H1 (cell line): ENCODE data around the gene CST6. TPM values are rescaled to one million over a fixed set of nuclear protein-coding genes. Genes with fewer than 3 reads are reported as not detected.

Experiments used
- CTCF ChIA-PET: fragments of 300-600 bp; sonication (Branson Sonifier 250); formaldehyde crosslinking; loops from one replicate; lab custom pipeline; 2021; ENCODE audit not compliant: partially characterized antibody; lab: Charles Lee
- POLR2A ChIA-PET: fragments of 300-600 bp; sonication (Branson Sonifier 250); formaldehyde crosslinking; loops from one replicate; lab custom pipeline; 2021; ENCODE audit warnings: inconsistent platforms; ENCODE audit not compliant: partially characterized antibody; lab: Charles Lee
- DNase-seq, 2 experiments: peaks; one replicate each; pipeline versions ENCODE4 v3.0.0 to v3.0.0-alpha.2; 2010 to 2022; ENCODE audit warnings: low spot score in 2 of 2, low read depth in 1 of 2, mixed read lengths in 1 of 2
- FAIRE-seq: peaks from 2 replicates; lab custom pipeline; 2011; peaks lifted over from hg19 to GRCh38; lab: Jason Lieb, UNC
- H2AFZ ChIP-seq: 2 replicates; pipeline ENCODE4 v1.8.1; 2012; ENCODE audit warnings: low read length, inconsistent platforms
- H2AK5ac ChIP-seq: 2 replicates; pipeline ENCODE4 v1.6.1; 2013; ENCODE audit warnings: low read depth, low read length
- H2BK120ac ChIP-seq: replicated peaks from 2 replicates; pipeline ENCODE3; 2013; ENCODE audit warnings: low read depth, low read length, inconsistent platforms
- H2BK12ac ChIP-seq: 2 replicates; pipeline ENCODE4 v1.6.1; 2013; ENCODE audit warnings: low read depth, low read length
- H2BK15ac ChIP-seq: 2 replicates; pipeline ENCODE4 v1.6.1; 2013; ENCODE audit warnings: low read length
- H2BK20ac ChIP-seq: 2 replicates; pipeline ENCODE4 v1.6.1; 2013; ENCODE audit warnings: low read length
- H2BK5ac ChIP-seq: 2 replicates; pipeline ENCODE4 v1.6.1; 2013; ENCODE audit warnings: low read depth, low read length
- H3K14ac ChIP-seq: 2 replicates; pipeline ENCODE4 v1.6.1; 2013; ENCODE audit warnings: inconsistent platforms; ENCODE audit not compliant: insufficient read length
- H3K18ac ChIP-seq: 2 replicates; pipeline ENCODE4 v1.6.1; 2013; ENCODE audit warnings: low read length; ENCODE audit errors: extremely low read depth
- H3K23ac ChIP-seq: 2 replicates; pipeline ENCODE4 v1.6.1; 2013; ENCODE audit warnings: inconsistent platforms; ENCODE audit not compliant: insufficient read length
- H3K23me2 ChIP-seq: 2 replicates; pipeline ENCODE4 v1.6.1; 2013; ENCODE audit warnings: low read depth, low read length
- H3K27ac ChIP-seq: 2 replicates; pipeline ENCODE4 v1.6.1; 2011; ENCODE audit warnings: low read depth, low read length, inconsistent platforms
- H3K27me3 ChIP-seq, 4 experiments: replicated peaks in 1 of 4; 1 replicate in 1 of 4; 2 replicates in 3 of 4; pipeline versions ENCODE4 v1.6.1 to v1.8.1; 2011 to 2013; ENCODE audit warnings: low read length in 3 of 4, mild to moderate bottlenecking in 3 of 4, inconsistent platforms in 2 of 4, mixed read lengths in 2 of 4, moderate library complexity in 1 of 4; ENCODE audit not compliant: control insufficient read depth in 3 of 4, insufficient read depth in 3 of 4; ENCODE audit errors: extremely low read depth in 1 of 4
- H3K36me3 ChIP-seq, 4 experiments: 2 replicates each; pipeline versions ENCODE4 v1.6.1 to v1.8.1; 2011 to 2013; ENCODE audit warnings: mild to moderate bottlenecking in 4 of 4, low read length in 3 of 4, moderate library complexity in 2 of 4, control low read depth in 1 of 4, inconsistent platforms in 1 of 4; ENCODE audit not compliant: insufficient read depth in 4 of 4, control insufficient read depth in 2 of 4
- H3K4ac ChIP-seq: replicated peaks from 2 replicates; pipeline ENCODE3; 2013; ENCODE audit warnings: low read length, low read depth, mixed read lengths, inconsistent platforms; ENCODE audit not compliant: insufficient read length
- H3K4me1 ChIP-seq, 4 experiments: replicated peaks in 1 of 4; 1 replicate in 1 of 4; 2 replicates in 3 of 4; pipeline versions ENCODE4 v1.6.1 to v1.8.1; 2011 to 2013; ENCODE audit warnings: low read length in 3 of 4, inconsistent platforms in 2 of 4, mixed read lengths in 1 of 4; ENCODE audit not compliant: insufficient read depth in 4 of 4, control insufficient read depth in 3 of 4
- H3K4me2 ChIP-seq, 2 experiments: 2 replicates each; pipeline versions ENCODE4 v1.6.1 to v1.8.1; 2011 to 2013; ENCODE audit warnings: low read depth in 2 of 2, low read length in 2 of 2, control low read depth in 1 of 2, inconsistent platforms in 1 of 2, mild to moderate bottlenecking in 1 of 2; ENCODE audit not compliant: insufficient read depth in 1 of 2
- H3K4me3 ChIP-seq, 4 experiments: fragments of 200-600, 300-600 bp in 1 of 4; sonication (generic), shearing (Covaris generic), sonication (Bioruptor Twin) in 1 of 4; 2 replicates each; pipeline versions ENCODE4 v1.5.1 to v1.8.1; 2011 to 2016; ENCODE audit warnings: low read length in 4 of 4, low read depth in 3 of 4, control low read depth in 2 of 4, inconsistent platforms in 2 of 4, mild to moderate bottlenecking in 2 of 4, mixed read lengths in 1 of 4, moderate library complexity in 1 of 4; ENCODE audit not compliant: insufficient read depth in 2 of 4; ENCODE audit errors: extremely low read depth in 1 of 4
- H3K56ac ChIP-seq: replicated peaks from 2 replicates; pipeline ENCODE3; 2013; ENCODE audit warnings: low read depth, mild to moderate bottlenecking, mixed read lengths, low read length, inconsistent platforms; ENCODE audit not compliant: insufficient read length
- H3K79me1 ChIP-seq: 2 replicates; pipeline ENCODE4 v1.6.1; 2013; ENCODE audit warnings: low read depth, low read length, control low read depth
- H3K79me2 ChIP-seq, 2 experiments: 2 replicates each; pipeline versions ENCODE4 v1.6.1 to v1.8.1; 2012 to 2013; ENCODE audit warnings: low read length in 2 of 2, mild to moderate bottlenecking in 2 of 2, inconsistent platforms in 1 of 2; ENCODE audit not compliant: insufficient read depth in 2 of 2, control insufficient read depth in 1 of 2
- H3K9ac ChIP-seq, 4 experiments: replicated peaks in 1 of 4; 1 replicate in 1 of 4; 2 replicates in 3 of 4; pipeline versions ENCODE4 v1.6.1 to v1.8.1; 2011 to 2013; ENCODE audit warnings: low read depth in 3 of 4, low read length in 3 of 4, control low read depth in 2 of 4, mild to moderate bottlenecking in 2 of 4, moderate library complexity in 2 of 4, inconsistent platforms in 1 of 4; ENCODE audit errors: extremely low read depth in 1 of 4
- H3K9me3 ChIP-seq, 2 experiments: 2 replicates each; pipeline versions ENCODE4 v1.6.1 to v1.8.1; 2012 to 2013; ENCODE audit warnings: mild to moderate bottlenecking in 2 of 2, moderate library complexity in 2 of 2, control low read depth in 1 of 2, inconsistent platforms in 1 of 2, low read depth in 1 of 2, low read length in 1 of 2, mixed read lengths in 1 of 2; ENCODE audit not compliant: insufficient read depth in 2 of 2
- H4K20me1 ChIP-seq, 2 experiments: replicated peaks in 1 of 2; 2 replicates each; pipeline versions ENCODE3 to v1.8.1; 2011 to 2013; ENCODE audit warnings: inconsistent platforms in 2 of 2, low read length in 2 of 2, mild to moderate bottlenecking in 1 of 2; ENCODE audit not compliant: insufficient read depth in 2 of 2, control insufficient read depth in 1 of 2
- H4K5ac ChIP-seq: 2 replicates; pipeline ENCODE4 v1.6.1; 2013; ENCODE audit warnings: low read length, low read depth, mixed read lengths, inconsistent platforms; ENCODE audit not compliant: insufficient read length
- H4K8ac ChIP-seq: 2 replicates; pipeline ENCODE4 v1.8.0; 2013; ENCODE audit warnings: mild to moderate bottlenecking, moderate library complexity, low read length, inconsistent platforms; ENCODE audit not compliant: insufficient read depth; ENCODE audit errors: extremely low read depth
- H4K91ac ChIP-seq: replicated peaks from 2 replicates; pipeline ENCODE3; 2013; ENCODE audit warnings: low read length, mixed read lengths, inconsistent platforms; ENCODE audit not compliant: insufficient read length
- BCL11A ChIP-seq, 2 experiments: IDR thresholded peaks; one replicate each; pipeline ENCODE4 v1.6.1; 2011; ENCODE audit warnings: low read depth in 2 of 2, low read length in 2 of 2, mild to moderate bottlenecking in 2 of 2
- FOSL1 ChIP-seq: IDR thresholded peaks from 2 replicates; pipeline ENCODE4 v1.6.1; 2011; ENCODE audit warnings: mild to moderate bottlenecking, low read depth, low read length, moderate library complexity; ENCODE audit not compliant: insufficient read depth
- GABPA ChIP-seq: IDR thresholded peaks from 2 replicates; pipeline ENCODE4 v1.6.1; 2011; ENCODE audit warnings: mild to moderate bottlenecking, low read length, moderate library complexity, borderline replicate concordance; ENCODE audit not compliant: insufficient read depth
- KDM1A ChIP-seq: fragments of 200-600, 300-600 bp; sonication (generic); IDR thresholded peaks from 2 replicates; pipeline ENCODE4 v1.7.1; 2016; ENCODE audit warnings: mild to moderate bottlenecking, low read length, borderline replicate concordance
- MAX ChIP-seq: IDR thresholded peaks from 2 replicates; pipeline ENCODE4 v1.6.1; 2012; ENCODE audit warnings: inconsistent platforms
- POLR2A ChIP-seq, 2 experiments: IDR thresholded peaks; 1 replicate in 1 of 2; 2 replicates in 1 of 2; pipeline ENCODE4 v1.6.1; 2011; ENCODE audit warnings: low read depth in 2 of 2, low read length in 2 of 2, mild to moderate bottlenecking in 2 of 2; ENCODE audit errors: control extremely low read depth in 1 of 2
- RBBP5 ChIP-seq: IDR thresholded peaks from 2 replicates; pipeline ENCODE4 v1.7.1; 2012; ENCODE audit warnings: low read depth, mild to moderate bottlenecking, inconsistent platforms, low read length, moderate library complexity, borderline replicate concordance
- RNF2 ChIP-seq: fragments of 200-900, 300-1000 bp; sonication (generic); IDR thresholded peaks from 2 replicates; pipeline ENCODE4 v1.7.1; 2016; ENCODE audit warnings: borderline replicate concordance, low read depth, mild to moderate bottlenecking, antibody characterized with exemption, low read length; ENCODE audit not compliant: poor library complexity, severe bottlenecking; ENCODE audit errors: missing control alignments
- RXRA ChIP-seq: IDR thresholded peaks from 2 replicates; pipeline ENCODE4 v1.6.1; 2011; ENCODE audit warnings: low read depth, mild to moderate bottlenecking, low read length, moderate library complexity; ENCODE audit not compliant: insufficient read depth
- SIRT6 ChIP-seq: IDR thresholded peaks from one replicate; pipeline ENCODE4 v1.7.1; 2012; ENCODE audit warnings: low read length, inconsistent platforms
- SP1 ChIP-seq: IDR thresholded peaks from 2 replicates; pipeline ENCODE4 v1.6.1; 2011; ENCODE audit warnings: low read depth, low read length
- SP2 ChIP-seq: IDR thresholded peaks from 2 replicates; pipeline ENCODE4 v1.6.1; 2012; ENCODE audit warnings: mild to moderate bottlenecking, low read length, inconsistent platforms
- TBP ChIP-seq: IDR thresholded peaks from 2 replicates; pipeline ENCODE4 v1.6.1; 2011; ENCODE audit warnings: low read depth, low read length, improper control_type of control experiment
- TCF12 ChIP-seq: IDR thresholded peaks from 2 replicates; pipeline ENCODE4 v1.6.1; 2011; ENCODE audit warnings: low read depth, mild to moderate bottlenecking, low read length
- TEAD4 ChIP-seq: IDR thresholded peaks from 2 replicates; pipeline ENCODE4 v1.6.1; 2012; ENCODE audit warnings: low read depth, low read length, inconsistent platforms, mixed read lengths
- WGBS, 2 experiments: shearing (Covaris generic) in 1 of 2; methylation state at CpG; one replicate each; pipeline versions ENCODE4 v1.1.6 to v1.1.7; 2013 to 2015; ENCODE audit warnings: low lambda C conversion rate in 2 of 2, mixed read lengths in 2 of 2, inconsistent platforms in 1 of 2, low coverage in 1 of 2, missing lambda C conversion rate in 1 of 2; ENCODE audit not compliant: insufficient replicate concordance in 2 of 2, insufficient coverage in 1 of 2, insufficient read length in 1 of 2; ENCODE audit errors: extremely low coverage in 1 of 2, missing lambda C conversion rate in 1 of 2; 5-methylcytosine and 5-hydroxymethylcytosine counted together
- polyA plus RNA-seq, 7 experiments: library from polyadenylated mRNA; depleted of rRNA in 3 of 7; stranded (reverse) in 5 of 7; unstranded in 2 of 7; fragments of >200 nt in 5 of 7; fragments of 200-250 nt in 2 of 7; gene quantifications; 1 replicate in 5 of 7; 2 replicates in 1 of 7; 4 replicates in 1 of 7; pipeline versions ENCODE4 v1.2.1 to v1.2.3, GENCODE V29; 2011 to 2013; ENCODE audit warnings: missing spikeins in 2 of 7, mixed read lengths in 2 of 7
- total RNA-seq: library from RNA; stranded (reverse); fragmentation: NEBNext Ultra II Directional; extraction: Animal tissue kit (Norgen Biotek cat#: 25700); gene quantifications from 2 replicates; pipeline ENCODE4 v1.2.1, GENCODE V29; 2021

The CST6 gene
- total and polyA plus RNA-seq, 2 of the 8 experiments (the other 6 are each of a cell fraction or from before 2014, with no cell fraction given), result 1.6 to 7.6 TPM

- no peaks in the 10 kb centered on the region for H3K27me3 ChIP-seq
- peaks cover 2% of the 10 kb centered on the region; the same call in 1 of the 2 replicates for H3K23me2 ChIP-seq
- peaks cover 13 to 34% (median 27%) of the 10 kb centered on the region in 4 experiments for H3K36me3 ChIP-seq
- no peak overlapping the region for H2BK5ac ChIP-seq
- H2BK20ac ChIP-seq, result no peak overlapping the region
- no peak overlapping the region for H2AK5ac ChIP-seq
- no peak overlapping the region for H3K23ac ChIP-seq
- H3K4me2 ChIP-seq, result no peak overlapping the region
- no peak overlapping the region for H3K4ac ChIP-seq
- no peak overlapping the region for H3K18ac ChIP-seq
- H4K20me1 ChIP-seq, result peaks cover 6 to 12% of the 10 kb centered on the region in 2 experiments
- ChIA-PET CTCF (interaction anchor here (0.6 to 2.9 kb wide), 3 partner anchors 25 to 106 kb away, joined by 3 to 12 read pairs (median 3); no protein-coding TSS in a partner anchor), POLR2A (interaction anchor here (0.6 kb wide), 1 partner anchor 152 kb away, joined by 3 read pairs; no protein-coding TSS in a partner anchor)
- FAIRE-seq (no peak), DNase-seq (no peak)
- H4K8ac ChIP-seq, result no peak overlapping the region
- no peak overlapping the region for H2BK12ac ChIP-seq
- no peak overlapping the region for H3K9ac ChIP-seq
- no peak overlapping the region for H2BK15ac ChIP-seq
- no peak overlapping the region for H3K56ac ChIP-seq
- no peak overlapping the region for H4K5ac ChIP-seq
- 98% methylated on average over 2 of the region's 2 CpGs; no CpG with 5 or more reads in 1 of the 2 experiments for WGBS, 2 experiments
- H2AFZ ChIP-seq, result no peak overlapping the region
- no peak overlapping the region for H3K4me3 ChIP-seq
- no peak overlapping the region for H2BK120ac ChIP-seq
- no peaks in the 10 kb centered on the region; the same call in none of the 2 replicates for H3K79me1 ChIP-seq
- H3K14ac ChIP-seq, result no peak overlapping the region
- H4K91ac ChIP-seq, result no peak overlapping the region
- no peaks in the 10 kb centered on the region for H3K4me1 ChIP-seq
- H3K27ac ChIP-seq, result no peak overlapping the region
- peaks cover 0 to 16% of the 10 kb centered on the region in 2 experiments; a peak in 2 of 4 replicates for H3K79me2 ChIP-seq
- no peaks in the 10 kb centered on the region for H3K9me3 ChIP-seq
- TF ChIP-seq RBBP5 (no peak), GABPA (no peak), TCF12 (no peak), TBP (no peak), BCL11A (IDR thresholded peaks at IDR 0.05; ENCODE audit: low read depth in 2 of 2, low read length in 2 of 2) (no peak), RNF2 (no peak), MAX (no peak), SP1 (no peak), TEAD4 (no peak), RXRA (no peak), SIRT6 (no peak), FOSL1 (no peak), KDM1A (no peak), SP2 (no peak), POLR2A (IDR thresholded peaks at IDR 0.05; ENCODE audit: control extremely low read depth in 1 of 2, low read depth in 2 of 2, low read length in 2 of 2) (no peak)
Observed at GRCh38 chr11:65997286-65997685, 14.5 kb upstream of the CST6 start.
